NCI-H128 (cell line): ENCODE data around the gene P2RX4.
"Not testable (repeated sequence)": the region's sequence is repeated elsewhere in the genome, so short reads cannot be mapped to it uniquely, and the experiment has no call there.

ENCODE experiments used
- DNase-seq: peaks from one replicate; lab custom pipeline; 2025; ENCODE audit not compliant: unreplicated experiment; lab: John Stamatoyannopoulos, UW

P2RX4 gene

GRCh38 chr12:121209624-121210572, at the start of gene P2RX4:
Gene P2RX4 (plus strand): TSS chr12:121210129. CDS start chr12:121210165, 36 bp downstream.
- DNase-seq: peak; percentile 37

GRCh38 chr12:121162384-121162783, 47.5 kb upstream of the P2RX4 start:
- no peak for DNase-seq

- no peak for DNase-seq
Measured at GRCh38 chr12:121162985-121163384, 46.9 kb upstream of the P2RX4 start.

- DNase-seq: not testable (repeated sequence)
Measured at GRCh38 chr12:121164839-121165238, 45.1 kb upstream of the P2RX4 start.

- DNase-seq: no peak
Measured at GRCh38 chr12:121165316-121165715, 44.6 kb upstream of the P2RX4 start.

GRCh38 chr12:121166356-121166755, 43.6 kb upstream of the P2RX4 start:
- DNase-seq: no peak

GRCh38 chr12:121167232-121167820, 42.6 kb upstream of the P2RX4 start:
- no peak for DNase-seq

GRCh38 chr12:121167951-121168350, 42.0 kb upstream of the P2RX4 start:
- DNase-seq: no peak

GRCh38 chr12:121170151-121170550, 39.8 kb upstream of the P2RX4 start:
- DNase-seq: no peak

- no peak for DNase-seq
Measured at GRCh38 chr12:121170611-121171260, 39.2 kb upstream of the P2RX4 start.

- DNase-seq: no peak
Measured at GRCh38 chr12:121172145-121172544, 37.8 kb upstream of the P2RX4 start.

- DNase-seq: no peak
Measured at GRCh38 chr12:121175383-121176119, 34.4 kb upstream of the P2RX4 start.

- no peak for DNase-seq
Measured at GRCh38 chr12:121176826-121177529, 33.0 kb upstream of the P2RX4 start.

- DNase-seq: no peak
Measured at GRCh38 chr12:121181181-121181580, 28.7 kb upstream of the P2RX4 start.

GRCh38 chr12:121182222-121182893, 27.6 kb upstream of the P2RX4 start:
- DNase-seq: no peak

GRCh38 chr12:121184425-121184824, 25.5 kb upstream of the P2RX4 start:
- DNase-seq: no peak

- no peak for DNase-seq
Measured at GRCh38 chr12:121184984-121185889, 24.7 kb upstream of the P2RX4 start.

GRCh38 chr12:121186826-121187225, 23.1 kb upstream of the P2RX4 start:
- DNase-seq: no peak

GRCh38 chr12:121187501-121187900, 22.4 kb upstream of the P2RX4 start:
- no peak for DNase-seq
